Measurements from ENCODE around the gene INIP. TPM values are rescaled to one million over a fixed set of nuclear protein-coding genes. Genes with fewer than 3 reads are reported as not detected.

Gene INIP, protein sequence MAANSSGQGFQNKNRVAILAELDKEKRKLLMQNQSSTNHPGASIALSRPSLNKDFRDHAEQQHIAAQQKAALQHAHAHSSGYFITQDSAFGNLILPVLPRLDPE
- total RNA-seq = 10 to 100 TPM; 35.3 to 37.5 TPM

- CTCF ChIA-PET = interaction anchor here (0.6 to 1.7 kb wide), 5 partner anchors 33 to 231 kb away, joined by 3 to 7 read pairs (median 4); partner anchors contain the start of genes KIAA1958 and SNX30
- POLR2A ChIA-PET = interaction anchor here (0.6 to 2.2 kb wide), 5 partner anchors 32 to 1087 kb away, joined by 3 to 6 read pairs (median 5); partner anchors contain the start of genes DNAJC25, PTBP3 and SNX30
Observed at GRCh38 chr9:112717661-112718331, at the start of gene INIP. Gene INIP, minus strand, starts transcription at chr9:112718117. Its CDS starts 1,632 bp downstream, at chr9:112716485.

- POLR2A ChIA-PET = no interaction called here
- CTCF ChIA-PET = interaction anchor here (1.1 kb wide), 1 partner anchor 29 kb away, joined by 3 read pairs; no protein-coding TSS in a partner anchor
Observed at GRCh38 chr9:112765281-112765680, 47.4 kb upstream of the INIP start.

- ChIA-PET POLR2A (no interaction called here), CTCF (interaction anchor here (1.1 kb wide), 1 partner anchor 29 kb away, joined by 3 read pairs; no protein-coding TSS in a partner anchor)
Observed at GRCh38 chr9:112764837-112765236, 46.9 kb upstream of the INIP start.

DNA sequence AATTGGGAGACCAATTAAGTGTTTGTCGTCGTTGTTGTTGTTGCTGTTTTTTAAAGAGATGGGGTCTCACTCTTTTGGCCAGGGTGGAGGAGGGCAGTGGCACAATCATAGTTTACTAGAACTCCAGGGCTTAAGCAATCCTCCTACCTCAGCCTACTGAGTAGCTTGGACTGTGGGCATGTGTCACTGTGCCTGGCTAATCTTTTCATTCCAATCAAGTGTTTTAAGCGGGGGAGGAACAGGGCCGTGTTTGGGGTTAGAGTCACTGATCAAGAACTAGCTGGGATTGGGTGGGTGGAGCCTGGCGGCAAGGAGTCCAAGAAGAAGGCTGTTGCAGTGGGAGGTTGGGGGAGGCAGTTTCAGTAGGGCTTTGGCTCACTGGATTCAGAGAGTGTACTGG is 46.4 kb upstream of the INIP start:
- POLR2A ChIA-PET = no interaction called here

GRCh38 chr9:112762726-112763518 is 45.0 kb upstream of the INIP start:
- POLR2A ChIA-PET = interaction anchor here (0.7 kb wide), 1 partner anchor 25 kb away, joined by 3 read pairs; no protein-coding TSS in a partner anchor
- CTCF ChIA-PET = no interaction called here

More for the DNA sequence above, 46.4 kb upstream of the INIP start:
- CTCF ChIA-PET = interaction anchor here (1.1 kb wide), 1 partner anchor 29 kb away, joined by 3 read pairs; no protein-coding TSS in a partner anchor

DNA sequence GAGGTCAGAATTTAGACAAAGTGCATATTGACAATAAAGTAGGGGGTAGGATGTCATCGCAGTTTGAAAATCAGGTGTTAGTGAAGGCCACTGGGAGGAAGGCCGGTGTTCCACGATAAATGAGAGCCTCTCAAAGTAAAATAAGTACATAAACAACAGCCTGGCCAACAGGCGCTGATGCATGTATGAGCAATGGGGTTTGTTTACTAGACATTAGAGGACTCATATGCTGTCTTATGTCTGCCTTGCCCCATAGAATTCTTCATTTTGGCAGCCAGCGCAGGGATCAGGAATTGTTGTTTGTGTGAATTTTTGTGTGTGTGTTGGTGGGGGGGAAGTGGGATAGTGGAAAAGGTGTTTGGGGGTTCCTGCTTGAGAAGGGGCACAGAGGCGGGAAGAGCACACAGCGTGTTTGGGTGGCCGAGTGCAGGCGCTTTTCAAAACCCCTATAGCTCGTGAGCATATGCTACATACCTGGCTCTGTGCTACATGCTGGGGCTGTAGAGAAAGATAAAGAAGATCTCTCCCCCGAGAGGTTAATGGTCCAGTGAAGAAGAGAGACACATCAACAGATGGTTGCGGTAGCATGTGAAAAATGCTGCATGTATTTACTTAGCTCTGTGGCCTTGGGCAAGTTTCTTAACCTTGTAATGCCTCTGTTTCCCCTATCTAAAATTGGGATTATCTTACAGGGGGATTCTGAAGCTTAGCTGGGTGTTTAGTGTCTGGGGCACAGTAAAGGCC is 44.2 kb upstream of the INIP start:
- CTCF ChIA-PET = no interaction called here
- POLR2A ChIA-PET = interaction anchor here (0.7 kb wide), 1 partner anchor 24 kb away, joined by 3 read pairs; no protein-coding TSS in a partner anchor

DNA sequence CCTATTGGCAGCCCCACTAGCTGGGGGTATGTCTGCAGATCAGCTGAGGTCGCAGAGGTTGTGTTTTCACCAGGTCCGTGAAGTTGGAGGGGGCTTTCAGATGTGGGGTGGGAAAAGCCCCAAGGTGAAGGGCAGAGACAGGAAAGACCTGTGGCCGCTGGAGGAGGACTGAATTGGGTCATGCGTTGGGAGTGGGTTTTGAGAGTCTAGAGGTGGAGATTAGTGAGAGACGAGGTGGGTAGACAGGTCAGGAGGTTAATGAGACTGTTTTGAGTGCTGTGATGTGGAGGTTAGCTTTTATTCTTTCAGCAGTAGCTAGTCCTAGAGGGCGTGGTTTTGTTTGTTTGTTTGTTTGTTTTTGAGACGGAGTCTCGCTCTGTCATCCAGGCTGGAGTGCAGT is 42.9 kb upstream of the INIP start:
- CTCF ChIA-PET = no interaction called here

DNA sequence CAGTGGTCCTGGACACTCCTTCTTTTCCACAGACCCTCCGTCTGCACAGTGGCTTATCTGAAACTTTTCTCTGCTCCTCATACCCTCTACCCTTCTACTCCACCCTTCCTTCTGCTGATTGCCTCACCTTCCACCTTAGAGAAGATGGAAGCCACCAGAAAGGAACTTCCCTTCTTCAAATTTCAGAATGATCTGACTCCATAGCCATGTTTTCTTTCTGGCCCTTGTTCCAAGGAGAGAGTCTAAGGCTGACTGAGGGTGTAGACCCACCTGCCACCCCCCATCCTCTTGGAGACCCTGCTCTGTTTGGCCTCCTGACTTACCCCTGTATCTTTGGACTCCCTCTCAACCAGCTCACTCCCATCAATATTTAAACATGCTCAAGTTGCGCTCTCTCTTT is 40.0 kb upstream of the INIP start:
- POLR2A ChIA-PET = no interaction called here
- CTCF ChIA-PET = no interaction called here

More for the DNA sequence above, 42.9 kb upstream of the INIP start:
- POLR2A ChIA-PET = no interaction called here

DNA sequence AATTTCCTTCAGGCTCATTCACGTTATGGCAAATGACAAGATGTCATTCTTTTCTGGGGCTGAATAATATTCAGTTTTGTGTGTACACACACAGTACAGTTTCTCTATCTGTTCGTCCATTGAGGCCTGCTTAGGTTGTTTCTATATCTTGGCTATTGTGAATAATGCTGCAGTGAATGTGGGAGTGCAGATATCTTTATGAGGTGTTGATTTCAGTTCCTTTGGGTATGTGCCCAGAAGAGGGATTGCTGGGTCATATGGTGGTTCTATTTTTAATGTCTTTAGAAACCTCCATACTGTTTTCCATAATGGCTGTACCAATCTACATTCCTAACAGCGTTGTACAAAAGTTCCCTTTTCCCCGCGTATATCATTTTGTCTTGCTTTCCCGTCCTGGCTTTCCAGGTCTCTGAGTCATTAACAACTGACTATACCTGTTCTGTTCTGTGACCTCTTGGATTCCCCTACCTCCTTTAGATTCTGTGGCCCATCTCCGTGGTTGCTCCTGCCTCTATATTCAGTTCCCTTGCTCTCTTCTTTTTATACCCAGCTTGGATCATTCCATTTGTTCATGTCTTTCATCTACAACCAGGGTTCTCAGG is 39.5 kb upstream of the INIP start:
- ChIA-PET POLR2A (no interaction called here), CTCF (no interaction called here)

DNA sequence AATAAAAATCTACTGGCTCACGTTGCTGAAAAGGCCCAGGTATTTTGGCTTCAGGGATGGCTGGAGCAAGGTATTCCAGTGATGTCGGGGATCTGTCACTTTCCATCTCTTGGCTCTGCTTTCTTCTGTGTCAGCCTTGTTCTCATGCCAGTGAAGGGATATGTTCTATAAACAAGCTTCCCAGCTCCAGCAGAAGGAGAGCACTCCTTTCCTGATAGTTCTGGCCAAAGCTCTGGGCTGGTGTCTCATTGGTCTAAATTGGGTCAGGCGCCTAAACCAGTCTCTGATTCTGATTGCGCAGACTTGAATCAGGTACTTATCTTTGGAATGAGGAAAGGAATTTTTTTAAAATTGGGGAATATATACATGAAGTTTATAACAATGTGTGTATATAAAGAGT is 37.8 kb upstream of the INIP start:
- CTCF ChIA-PET = no interaction called here
- POLR2A ChIA-PET = no interaction called here

- CTCF ChIA-PET = no interaction called here
- POLR2A ChIA-PET = no interaction called here
Observed at GRCh38 chr9:112755016-112755427, 37.1 kb upstream of the INIP start.

GRCh38 chr9:112754578-112754977 is 36.7 kb upstream of the INIP start:
- CTCF ChIA-PET = no interaction called here
- POLR2A ChIA-PET = no interaction called here

- ChIA-PET CTCF (no interaction called here), POLR2A (no interaction called here)
Observed at GRCh38 chr9:112753725-112754124, 35.8 kb upstream of the INIP start.

GRCh38 chr9:112752334-112753125 is 34.6 kb upstream of the INIP start:
- ChIA-PET POLR2A (no interaction called here), CTCF (no interaction called here)

DNA sequence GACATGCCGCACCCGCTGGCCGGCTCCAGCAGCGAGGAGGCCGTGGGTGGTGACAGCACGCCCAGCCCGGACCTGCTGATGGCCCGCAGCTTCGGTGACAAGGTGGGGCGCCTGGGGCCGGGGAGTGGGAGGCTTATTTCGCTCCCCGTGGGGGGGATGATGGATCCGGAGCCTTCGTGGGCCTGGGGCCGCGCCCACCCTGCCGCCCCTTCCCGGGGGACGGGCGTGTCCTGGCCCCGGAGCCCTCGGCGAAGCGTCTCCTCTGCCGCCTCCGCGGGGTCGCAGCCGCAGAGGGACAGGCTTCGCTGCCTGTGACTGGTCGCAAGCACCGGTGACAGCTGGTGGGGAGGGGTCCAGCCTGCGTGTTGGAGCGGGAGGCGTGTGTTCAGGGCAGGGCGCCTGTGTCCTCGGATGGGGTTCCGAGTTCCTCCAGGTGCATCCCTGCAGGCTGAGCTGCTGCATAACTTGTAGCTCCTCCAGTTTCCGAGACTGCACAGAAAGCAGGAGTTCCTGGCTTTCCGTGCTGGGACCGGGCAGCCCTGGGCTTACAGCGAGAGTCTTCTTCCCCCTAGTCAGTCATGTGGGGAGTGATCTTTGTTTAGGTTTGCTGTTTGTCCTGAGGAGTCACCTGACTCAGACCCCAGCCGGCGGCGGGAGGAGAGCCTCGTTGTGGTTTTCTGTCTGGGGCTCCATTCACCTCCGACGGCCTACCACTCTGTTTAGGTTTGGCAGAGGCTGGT is 33.3 kb upstream of the INIP start:
- POLR2A ChIA-PET = interaction anchor here (1.0 kb wide), 1 partner anchor 33 kb away, joined by 6 read pairs; the partner anchor contains the start of gene INIP
- CTCF ChIA-PET = interaction anchor here (1.3 kb wide), 1 partner anchor 34 kb away, joined by 4 read pairs; the partner anchor contains the start of gene INIP

DNA sequence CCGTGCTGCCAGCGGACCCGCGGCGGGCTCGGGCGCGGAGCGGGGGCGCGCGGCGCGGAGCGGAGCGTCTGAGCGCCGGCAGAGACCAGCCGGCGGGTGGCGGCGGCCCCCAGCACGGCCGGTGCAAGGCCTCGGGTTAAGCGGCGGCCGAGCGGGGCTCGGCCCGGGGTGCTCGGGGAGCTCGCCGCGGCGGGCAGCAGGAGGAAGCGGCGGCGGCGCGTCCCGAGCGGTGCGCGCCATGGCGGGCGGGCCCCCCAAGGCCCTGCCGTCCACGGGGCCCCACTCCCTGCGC is 32.8 kb upstream of the INIP start:
- POLR2A ChIA-PET = interaction anchor here (1.0 to 1.3 kb wide), 2 partner anchors 33 kb away, joined by 6 read pairs; partner anchors contain the start of gene INIP
- CTCF ChIA-PET = interaction anchor here (1.3 kb wide), 1 partner anchor 33 kb away, joined by 4 read pairs; the partner anchor contains the start of gene INIP

GRCh38 chr9:112750016-112750763 is 32.3 kb upstream of the INIP start, which contains the start of gene SNX30:
Gene SNX30, plus strand, starts transcription at chr9:112750760. Its CDS starts 242 bp downstream, at chr9:112751002.
- ChIA-PET CTCF (interaction anchor here (1.3 kb wide), 1 partner anchor 33 kb away, joined by 4 read pairs; the partner anchor contains the start of gene INIP), POLR2A (interaction anchor here (1.3 kb wide), 1 partner anchor 32 kb away, joined by 6 read pairs; the partner anchor contains the start of gene INIP)
